GM21526 (cell line): ENCODE results near the gene CBR4.
A peak's percentile ranks its signal among the peaks of the same experiment; 100 is the strongest.

Experiments
- ATAC-seq: cut with Tn5 transposase; IDR thresholded peaks from one replicate; pipeline ENCODE4 v1.9.1; 2021; ENCODE audit warnings: moderate library complexity; ENCODE audit not compliant: unreplicated experiment, low FRiP score

Gene CBR4

DNA sequence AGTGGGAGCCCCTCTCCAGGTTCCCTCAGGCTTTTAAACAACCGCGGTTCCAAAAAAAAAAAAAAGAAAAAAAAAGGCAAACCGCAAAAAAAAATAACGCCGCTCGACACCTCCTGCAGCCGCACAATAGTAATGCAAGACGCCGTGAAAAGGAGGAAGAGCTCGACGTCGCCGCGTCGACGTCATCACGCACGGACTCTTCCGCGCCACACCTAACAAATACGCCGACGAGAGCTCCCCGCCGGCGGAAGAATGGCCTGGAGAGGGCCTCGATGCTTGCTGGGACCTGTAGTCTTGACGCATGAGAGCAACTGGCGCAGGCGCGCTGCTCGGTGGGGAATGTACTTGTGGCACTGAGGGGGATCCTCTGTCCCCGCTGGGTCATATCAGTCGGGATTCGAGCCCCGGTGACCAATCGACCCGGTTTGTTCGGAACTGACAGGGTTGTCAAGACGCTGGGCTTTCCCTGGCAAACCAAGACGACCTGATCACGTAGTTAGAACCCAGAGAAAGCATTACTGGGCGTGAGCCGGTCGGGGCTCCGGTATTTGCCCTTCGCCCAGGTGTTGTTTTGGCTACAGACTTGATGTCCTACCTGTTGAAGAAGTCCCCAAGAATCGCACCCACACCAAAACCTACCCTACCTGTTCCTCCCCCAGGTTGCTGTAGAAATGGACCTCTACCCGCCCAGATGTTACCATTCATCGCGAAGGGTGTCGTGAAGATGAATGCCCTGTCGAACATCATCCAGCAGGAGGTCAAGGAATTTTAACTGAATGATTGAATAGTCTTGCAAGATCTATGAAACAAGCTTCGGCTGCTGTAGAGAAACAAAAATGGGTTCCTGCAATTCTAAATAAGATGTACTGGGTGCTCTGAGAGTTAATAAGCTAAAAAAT lies at the start of gene CBR4:
Gene CBR4, minus strand, starts transcription at position 131 of the 899 bp plus-strand sequence. CDS start 166 bp downstream, outside the sequence.
- ATAC-seq: peak; percentile 98

DNA sequence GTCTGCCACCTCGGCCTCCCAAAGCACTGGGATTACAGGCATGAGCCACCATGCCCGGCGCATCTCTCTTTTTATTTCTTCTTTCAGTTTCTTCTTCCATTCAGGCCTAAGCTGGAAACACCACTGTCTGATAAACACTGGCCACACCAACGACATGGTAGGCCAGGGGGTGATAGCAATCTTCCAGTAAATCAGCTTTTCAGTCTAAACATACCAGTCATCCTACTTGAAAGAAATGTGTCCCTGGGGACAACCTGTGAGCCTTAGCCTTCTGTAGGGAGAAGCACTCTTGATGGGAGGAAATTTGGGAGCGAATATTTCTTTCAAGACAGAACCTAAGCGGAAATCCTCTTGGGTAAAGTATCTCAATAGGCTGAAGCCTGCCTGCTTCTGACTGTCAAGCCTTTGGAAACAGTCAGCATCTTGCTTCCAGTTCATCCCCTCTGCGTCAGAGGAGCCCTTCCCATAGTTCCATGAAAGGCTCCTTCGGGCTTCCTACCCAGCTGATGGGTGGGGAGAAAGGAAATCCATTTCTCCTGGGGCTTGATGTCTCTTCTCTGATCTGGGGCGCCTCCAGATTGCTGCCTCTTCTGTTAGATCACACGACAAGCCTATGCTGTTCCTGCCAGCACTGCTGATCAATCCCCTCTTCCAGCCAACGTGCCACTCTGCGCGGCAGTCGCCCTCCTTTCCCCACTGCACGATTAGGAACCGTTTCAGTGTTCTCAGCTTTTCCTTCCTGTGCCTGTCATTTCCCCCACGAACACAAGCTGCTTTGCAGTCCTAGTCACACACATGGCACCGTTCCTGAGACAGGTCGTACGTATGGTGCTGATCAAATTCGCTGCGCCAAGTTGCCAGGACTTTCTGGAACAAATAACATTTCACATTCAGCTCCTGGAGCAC lies 49.5 kb upstream of the CBR4 start:
- no peak for ATAC-seq

- no peak for ATAC-seq
These were observed 48.3 kb upstream of the CBR4 start for GRCh38 chr4:169058312-169058711.

- ATAC-seq: peak; percentile 66
These were observed 44.8 kb upstream of the CBR4 start for GRCh38 chr4:169054879-169055278.

DNA sequence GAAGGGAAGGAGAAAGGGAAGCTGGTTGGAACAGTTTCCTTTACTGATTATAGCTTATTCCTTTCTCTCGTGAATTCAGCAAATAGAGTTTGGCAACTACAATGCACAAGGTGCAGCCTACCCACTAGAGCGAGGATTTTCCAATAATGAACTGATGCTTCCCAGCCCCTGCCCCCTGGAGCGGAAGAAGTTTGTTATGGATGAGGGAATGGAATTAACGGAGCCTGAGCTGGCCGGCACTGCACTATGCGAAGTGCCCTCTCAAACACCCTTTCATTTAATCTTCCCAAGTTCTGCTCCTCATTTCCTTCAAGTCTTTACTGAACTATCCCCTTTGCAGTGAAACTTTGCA lies 42.5 kb upstream of the CBR4 start:
- no peak for ATAC-seq

DNA sequence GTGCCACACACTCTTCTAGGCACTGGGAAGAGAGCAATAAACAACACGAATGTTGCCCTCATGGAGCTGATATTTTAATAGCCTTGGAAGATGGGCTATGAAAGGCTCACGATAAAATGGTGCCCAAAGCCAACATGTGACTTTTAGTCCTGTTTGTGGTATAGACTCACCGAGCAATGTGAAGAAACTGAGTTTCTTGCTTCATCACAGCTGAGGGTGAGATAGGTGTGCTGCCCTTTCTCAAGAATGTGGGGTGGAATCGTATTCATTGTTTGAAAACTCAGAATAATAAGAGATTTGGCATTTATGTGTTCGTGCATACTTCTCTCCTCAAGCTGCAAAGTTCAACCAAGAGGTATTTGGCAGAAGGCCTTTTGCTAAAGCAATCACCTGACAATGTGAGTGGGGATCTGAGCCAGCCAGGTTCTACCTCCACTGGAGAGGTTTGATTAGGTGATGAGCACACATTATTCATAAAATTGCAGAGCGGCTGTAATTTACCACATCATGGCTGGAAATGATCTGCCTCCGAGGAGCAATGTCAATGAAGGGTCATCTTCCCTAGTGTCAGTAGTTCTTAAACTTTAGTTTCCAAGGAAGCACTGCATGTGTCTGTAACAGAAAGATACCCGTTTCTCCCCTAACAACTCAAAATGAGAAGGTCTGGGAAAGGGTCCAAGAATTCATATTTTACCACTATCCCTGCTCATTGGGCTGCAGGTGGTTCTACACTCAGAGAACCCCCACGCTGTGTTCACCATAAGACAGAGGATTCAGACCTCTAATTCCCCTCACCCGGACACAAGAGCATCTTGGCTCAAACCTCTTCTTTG lies 41.9 kb upstream of the CBR4 start:
- no peak for ATAC-seq

GRCh38 chr4:169050881-169051760 lies 41.1 kb upstream of the CBR4 start:
- ATAC-seq: no peak

- ATAC-seq: no peak
These were observed 40.2 kb upstream of the CBR4 start for GRCh38 chr4:169050284-169050683.

- no peak for ATAC-seq
These were observed 38.9 kb upstream of the CBR4 start for GRCh38 chr4:169048868-169049414.

DNA sequence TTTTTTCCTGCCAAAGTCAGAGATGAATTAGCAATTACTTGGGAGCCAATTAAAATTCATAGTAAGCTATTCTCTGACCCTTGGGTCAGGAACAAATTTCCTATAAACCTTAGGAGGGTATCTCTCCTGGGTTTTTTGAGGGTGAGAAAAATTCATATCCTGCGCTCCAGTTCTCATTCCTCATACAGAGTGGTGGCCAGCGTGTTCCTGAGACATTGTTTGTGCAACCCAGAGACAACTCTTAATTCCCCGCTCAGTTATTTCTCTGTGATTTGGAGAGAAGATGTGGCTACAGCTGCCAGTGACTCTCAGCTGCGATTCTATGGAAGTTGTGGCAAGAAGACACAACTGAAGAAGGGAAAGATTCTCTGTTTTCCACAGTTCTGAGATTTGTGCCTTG lies 37.9 kb upstream of the CBR4 start:
- no peak for ATAC-seq

DNA sequence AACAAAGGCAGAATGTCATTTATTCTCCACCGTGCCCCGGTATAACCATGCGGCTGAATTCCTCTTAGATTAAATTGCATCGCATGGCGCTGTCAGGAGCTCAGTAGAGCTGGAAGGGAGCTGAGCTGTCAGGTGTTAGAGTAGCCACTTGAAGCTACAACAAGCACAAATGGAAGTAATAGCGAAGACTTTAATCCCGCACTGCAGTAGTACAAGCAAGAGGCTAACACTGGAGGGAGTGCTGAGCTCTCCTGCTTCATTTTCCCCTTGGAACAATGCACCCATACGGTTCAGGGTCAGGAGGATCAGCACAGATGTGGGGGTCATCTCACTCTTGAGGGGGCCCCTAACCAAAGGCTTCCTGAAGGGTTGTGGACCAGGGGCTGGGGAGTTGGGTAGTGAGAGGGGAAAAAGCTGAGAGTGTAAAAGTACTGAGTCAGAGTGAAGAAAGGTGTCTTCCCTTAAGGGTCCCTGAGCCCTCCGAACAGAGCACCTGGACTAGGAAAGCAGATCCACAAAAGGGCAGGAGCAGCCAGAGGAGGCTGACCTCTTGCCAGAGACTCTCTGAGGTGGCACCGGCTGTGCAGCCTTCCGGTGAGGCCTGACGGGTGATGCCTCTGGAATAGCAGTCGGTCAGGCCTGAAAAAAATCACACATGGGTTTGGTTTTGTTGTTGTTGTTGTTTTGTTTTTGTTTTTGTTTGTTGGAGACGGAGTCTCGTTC lies 36.0 kb upstream of the CBR4 start:
- ATAC-seq: no peak

- ATAC-seq: no peak
These were observed 34.8 kb upstream of the CBR4 start for GRCh38 chr4:169044714-169045447.

DNA sequence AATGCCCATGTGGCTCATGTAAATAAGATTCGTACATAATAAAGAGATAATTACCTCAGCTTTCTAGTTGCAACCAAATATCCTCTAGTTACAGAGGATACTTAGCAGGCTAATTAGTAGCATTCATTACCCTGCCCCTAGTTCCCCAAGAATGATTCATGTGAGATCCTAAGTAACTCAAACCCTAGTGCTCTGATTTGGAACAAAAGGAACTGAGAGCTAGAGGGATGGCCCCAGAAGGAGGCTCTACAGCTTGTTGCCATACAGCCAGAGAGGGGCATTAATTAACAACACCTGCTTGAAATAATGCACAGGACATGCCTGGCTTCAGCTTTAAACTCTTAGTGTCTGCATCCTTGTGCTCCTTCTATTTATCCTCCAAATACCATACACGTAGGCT lies 32.6 kb upstream of the CBR4 start:
- no peak for ATAC-seq

GRCh38 chr4:169040559-169041261 lies 30.7 kb upstream of the CBR4 start:
- ATAC-seq: no peak

GRCh38 chr4:169039251-169039954 lies 29.3 kb upstream of the CBR4 start:
- ATAC-seq: no peak

DNA sequence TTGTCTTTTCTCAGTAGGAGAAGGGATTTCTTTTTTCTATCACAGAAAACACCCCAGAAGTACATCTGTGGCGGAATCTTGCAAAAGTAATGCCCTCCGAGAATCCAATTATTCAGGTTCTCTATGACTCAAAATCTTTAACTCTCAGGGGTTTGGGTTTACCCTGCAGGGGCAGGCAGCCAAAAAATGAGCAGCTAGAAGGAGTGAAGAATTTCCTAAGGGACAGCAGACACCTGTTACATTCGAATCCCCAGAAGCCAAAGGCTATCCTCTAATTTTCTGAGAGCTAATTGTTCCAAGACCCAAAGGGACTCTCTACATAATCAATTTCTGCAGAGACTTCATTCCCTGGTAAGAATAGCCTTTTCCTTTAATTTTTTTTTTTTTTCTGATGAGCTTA lies 27.5 kb upstream of the CBR4 start:
- no peak for ATAC-seq
